Retinal pigment epithelial cell (primary cell): ENCODE results near the gene ATP8B4.

Experiments
- DNase-seq: peaks from one replicate; pipeline ENCODE4 v3.0.0-alpha.2; 2010; ENCODE audit warnings: low read depth
- H3K4me3 ChIP-seq: 2 replicates; pipeline ENCODE4 v1.5.1; 2011; ENCODE audit warnings: mild to moderate bottlenecking, low read length, control low read depth, moderate library complexity
- CTCF ChIP-seq: conservative IDR thresholded peaks from 2 replicates; pipeline ENCODE4 v1.5.1; 2011; ENCODE audit warnings: low read depth, low read length, control low read depth, inconsistent platforms

The ATP8B4 gene

DNA sequence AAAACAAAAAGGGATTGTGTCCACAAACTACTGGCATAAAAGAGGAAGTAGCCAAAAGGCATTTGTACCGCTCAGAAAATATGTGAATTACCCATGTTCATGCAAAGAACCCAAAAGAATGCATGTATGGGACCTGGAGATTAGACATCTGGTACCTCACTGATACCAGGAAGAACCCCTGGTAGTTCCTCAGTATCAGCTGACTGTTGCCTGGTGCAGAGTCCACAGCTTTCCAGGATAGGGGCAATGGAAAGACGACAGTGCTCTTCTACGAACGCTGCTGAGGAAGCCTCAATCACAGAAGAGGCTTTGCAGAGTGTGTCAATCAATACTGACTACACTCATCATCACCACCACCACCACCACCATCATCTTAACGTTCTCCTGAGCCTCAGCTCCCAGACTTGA lies 63.3 kb downstream of the ATP8B4 start:
- no peak overlapping the region for H3K4me3 ChIP-seq
- DNase-seq: no peak
- no peak for TF ChIP-seq CTCF

DNA sequence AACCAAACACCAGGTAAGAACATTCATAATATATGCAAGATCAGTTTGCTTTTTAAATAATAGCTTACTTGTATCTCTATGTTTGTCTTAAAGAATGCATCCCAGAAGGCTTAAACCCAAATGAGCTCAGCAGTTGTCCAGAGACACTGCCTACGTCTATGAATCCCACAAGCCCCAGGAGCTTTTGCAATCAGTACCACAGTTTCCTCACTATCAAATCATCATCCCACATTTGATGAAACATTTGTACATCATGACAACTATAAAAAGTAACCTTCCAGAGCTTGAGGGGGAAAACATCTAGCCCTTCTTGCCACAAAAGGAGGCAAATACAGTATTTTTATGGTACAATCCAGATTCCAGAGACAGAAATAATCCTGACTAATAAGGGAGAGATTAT lies 63.7 kb downstream of the ATP8B4 start:
- DNase-seq: no peak
- TF ChIP-seq CTCF: no peak
- no peak overlapping the region for H3K4me3 ChIP-seq

- TF ChIP-seq CTCF: no peak
- no peak for DNase-seq
- H3K4me3 ChIP-seq: no peak overlapping the region
Observed at GRCh38 chr15:50053055-50053856, 65.8 kb downstream of the ATP8B4 start.

DNA sequence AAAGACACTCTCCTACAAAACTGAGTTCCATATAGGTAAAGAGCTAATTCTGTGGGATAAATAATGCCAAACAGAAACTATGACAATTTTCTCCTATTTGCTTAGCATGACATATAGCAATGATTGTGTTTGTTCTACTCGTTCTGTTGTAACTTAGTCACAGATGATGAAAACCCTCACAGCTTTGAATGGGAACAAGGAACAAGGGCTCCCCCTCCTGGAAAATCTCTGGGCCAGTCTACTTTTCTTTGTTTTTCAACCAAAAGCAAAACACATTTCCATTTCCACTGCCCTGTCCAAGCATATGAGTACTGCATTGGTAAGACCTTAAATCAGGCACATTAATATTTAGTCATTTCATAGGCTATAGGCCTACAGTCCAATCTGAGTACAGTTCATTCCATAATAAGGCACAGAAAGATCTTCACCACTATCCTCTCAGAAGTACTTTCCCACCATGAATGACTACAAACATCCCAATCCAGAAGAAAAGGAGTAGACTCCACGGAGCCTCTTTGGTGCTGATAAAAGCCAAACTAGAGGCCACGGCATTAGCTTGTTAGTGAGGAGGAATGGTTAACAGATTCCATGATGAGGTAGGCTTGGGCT lies 67.1 kb downstream of the ATP8B4 start:
- H3K4me3 ChIP-seq: no peak overlapping the region
- peak; percentile 82 for TF ChIP-seq CTCF
- DNase-seq: no peak

GRCh38 chr15:50050986-50051743 lies 67.9 kb downstream of the ATP8B4 start:
- no peak overlapping the region for H3K4me3 ChIP-seq
- TF ChIP-seq CTCF: no peak
- no peak for DNase-seq

- H3K4me3 ChIP-seq: no peak overlapping the region
- TF ChIP-seq CTCF: no peak
- no peak for DNase-seq
Observed at GRCh38 chr15:50049871-50050270, 69.2 kb downstream of the ATP8B4 start.
